Islet of Langerhans (tissue), 1 donor: Measurements from ENCODE around the gene DTNA.

ENCODE experiments used
- FAIRE-seq: peaks from one replicate; lab custom pipeline; 2011; peaks lifted over from hg19 to GRCh38; lab: Jason Lieb, UNC

DTNA gene

DNA sequence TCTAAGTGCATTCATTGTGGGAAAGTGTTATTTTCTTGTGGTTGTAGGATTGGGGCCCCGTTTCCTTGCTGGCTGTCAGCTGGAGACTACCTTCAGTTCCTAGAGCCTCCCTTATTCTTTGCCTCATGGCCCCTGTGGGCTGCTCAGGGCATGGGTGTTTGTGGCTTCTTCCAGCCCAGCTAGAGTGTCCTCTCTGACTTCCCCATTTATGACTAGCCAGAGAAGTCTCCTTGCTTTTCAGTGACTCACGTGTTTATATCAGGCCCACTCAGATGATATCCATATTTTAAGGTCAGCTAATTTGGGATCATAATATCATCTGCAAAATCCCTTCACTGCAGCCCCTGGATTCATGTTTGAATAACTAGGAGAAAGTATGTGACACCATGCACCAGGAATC, 62.8 kb downstream of the DTNA start:
- no peak for FAIRE-seq

- no peak for FAIRE-seq
Measured at GRCh38 chr18:34773378-34773777, 63.3 kb downstream of the DTNA start.

DNA sequence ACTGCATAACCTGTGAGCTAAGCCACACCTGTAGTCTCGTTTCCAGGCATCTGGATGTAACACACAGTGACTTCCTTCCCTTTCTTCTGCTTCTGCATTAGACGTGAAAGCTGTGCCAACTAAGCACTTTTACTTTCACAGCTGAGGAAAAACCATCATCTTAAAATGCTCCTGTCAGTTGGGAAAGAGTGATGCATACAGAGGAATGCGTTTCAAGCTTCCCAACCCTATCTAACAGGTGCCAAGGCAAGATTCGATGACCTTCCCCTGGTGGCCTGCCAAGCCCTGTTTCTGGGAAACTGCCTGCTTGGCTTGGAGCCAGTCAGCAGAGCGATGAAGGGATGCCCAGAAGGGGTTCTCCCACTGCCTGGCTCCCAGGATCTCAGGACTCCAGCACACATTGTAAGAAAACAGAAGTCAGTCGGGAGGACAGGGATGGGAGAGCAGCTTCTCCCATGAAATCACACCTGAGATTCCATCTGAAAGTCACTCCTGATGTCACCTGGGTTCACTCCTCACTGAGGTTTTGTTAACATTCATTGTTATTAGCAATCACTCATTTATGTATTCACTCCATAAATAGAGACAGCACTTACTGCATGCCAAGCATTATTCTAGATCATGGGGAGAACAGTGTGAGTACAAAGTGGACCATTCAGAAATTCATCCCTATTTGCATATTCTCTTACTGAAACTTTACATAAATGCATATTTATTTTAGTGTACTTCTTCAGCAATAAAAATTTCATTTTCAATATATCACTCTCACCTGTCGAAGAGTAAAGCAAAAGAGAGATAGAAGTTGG, 64.1 kb downstream of the DTNA start:
- FAIRE-seq = peak; percentile 87

- no peak for FAIRE-seq
Measured at GRCh38 chr18:34775461-34775860, 65.4 kb downstream of the DTNA start.

- no peak for FAIRE-seq
Measured at GRCh38 chr18:34779112-34779511, 69.0 kb downstream of the DTNA start.

- no peak for FAIRE-seq
Measured at GRCh38 chr18:34780856-34781255, 70.8 kb downstream of the DTNA start.

DNA sequence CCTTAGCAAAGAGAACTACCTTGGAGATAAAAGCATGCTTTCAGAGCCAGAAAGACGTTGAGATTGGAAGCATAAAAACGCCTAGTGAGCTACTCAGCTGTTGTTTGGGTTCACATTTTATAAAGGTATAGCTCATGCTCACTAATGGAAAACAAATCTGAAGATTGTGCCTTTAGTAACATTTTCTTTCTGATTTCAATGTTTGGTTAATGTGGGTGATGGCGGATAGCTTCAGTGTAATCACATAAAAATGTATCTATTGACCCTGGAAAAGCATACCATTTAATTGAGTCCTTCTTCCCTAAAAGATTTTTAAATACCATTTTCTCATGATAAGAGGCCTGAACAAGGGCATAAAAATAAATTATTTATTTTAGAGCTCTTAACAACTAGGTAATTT, 73.4 kb downstream of the DTNA start:
- FAIRE-seq = no peak

DNA sequence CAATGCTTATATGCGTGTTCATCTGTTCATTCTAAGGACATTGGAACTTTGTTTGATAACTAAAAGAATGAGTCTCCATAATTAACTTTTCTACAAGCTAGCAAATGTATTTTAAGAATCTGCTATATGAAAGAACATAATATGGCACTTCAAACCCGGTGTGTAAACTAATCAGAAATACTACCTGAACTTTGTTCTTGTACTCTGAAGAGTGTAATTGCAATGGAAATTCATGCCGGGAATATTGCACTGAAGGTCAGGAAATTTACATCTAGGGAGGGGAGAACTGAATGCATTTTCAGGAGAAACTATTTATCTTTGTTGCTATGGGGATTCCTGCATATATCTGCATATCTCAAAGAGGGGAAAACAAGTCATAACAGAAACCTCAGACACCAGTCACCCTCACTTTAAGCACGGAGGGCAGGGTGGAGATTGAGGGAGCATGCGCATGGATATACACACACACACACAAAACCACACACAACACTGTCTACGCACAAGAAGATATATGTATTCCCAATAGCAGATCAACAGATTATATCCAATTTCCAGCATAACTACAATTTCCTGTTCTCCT, 76.2 kb downstream of the DTNA start:
- FAIRE-seq = no peak

DNA sequence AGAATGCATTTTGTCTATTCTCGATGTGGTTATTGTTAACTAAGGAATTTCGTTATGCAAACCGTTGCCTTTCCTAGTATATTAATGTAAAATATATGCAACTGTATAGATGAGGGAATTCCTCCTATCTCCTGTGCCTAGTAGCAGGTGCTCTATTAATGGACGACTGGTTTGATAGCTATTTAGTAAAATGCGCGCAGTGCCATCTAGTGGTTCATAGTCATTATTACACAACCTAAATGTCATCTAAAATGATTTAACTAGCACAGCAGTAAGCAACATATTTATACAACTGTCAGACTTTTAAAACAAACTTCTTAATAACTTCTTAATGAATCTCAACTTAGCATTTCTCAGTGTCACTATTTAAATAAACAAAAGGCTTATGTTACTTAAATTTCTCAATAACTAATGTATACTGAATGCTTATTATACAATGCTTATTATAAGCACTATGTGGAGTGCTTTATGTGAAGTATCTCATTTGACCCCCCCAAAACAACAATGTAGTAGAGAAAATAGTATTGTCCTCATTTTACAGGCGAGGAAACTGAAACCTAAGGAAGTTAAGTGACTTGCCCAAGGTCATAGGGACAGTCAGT, 77.9 kb downstream of the DTNA start:
- FAIRE-seq = peak; percentile 100

DNA sequence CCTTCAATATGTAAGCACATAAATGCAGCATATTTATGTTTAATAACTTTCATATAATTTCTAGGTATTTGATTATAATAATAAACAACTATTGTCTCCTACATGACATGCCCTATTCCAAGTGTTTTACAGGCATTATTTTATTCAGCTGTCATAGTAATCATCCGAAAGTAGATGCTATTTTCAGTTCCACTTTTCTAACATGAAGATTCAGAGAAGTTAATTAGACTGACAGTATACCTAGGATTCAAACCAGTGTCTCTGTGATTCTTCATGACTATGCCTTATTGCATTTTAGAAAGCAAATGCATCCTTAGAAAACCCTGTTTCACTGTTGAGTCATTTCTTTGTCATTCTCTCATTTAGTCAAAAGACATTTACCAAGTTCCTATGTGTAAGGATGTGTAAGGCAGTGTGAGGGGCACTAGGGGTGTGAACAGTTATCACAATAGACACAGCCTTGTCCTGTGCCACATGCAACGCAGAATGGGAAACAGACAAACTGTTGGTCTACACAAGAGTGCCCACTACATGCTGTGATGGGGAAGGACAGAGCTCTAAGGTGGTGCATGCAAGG, 79.8 kb downstream of the DTNA start:
- no peak for FAIRE-seq

GRCh38 chr18:34794348-34794747, 84.2 kb downstream of the DTNA start:
- no peak for FAIRE-seq

DNA sequence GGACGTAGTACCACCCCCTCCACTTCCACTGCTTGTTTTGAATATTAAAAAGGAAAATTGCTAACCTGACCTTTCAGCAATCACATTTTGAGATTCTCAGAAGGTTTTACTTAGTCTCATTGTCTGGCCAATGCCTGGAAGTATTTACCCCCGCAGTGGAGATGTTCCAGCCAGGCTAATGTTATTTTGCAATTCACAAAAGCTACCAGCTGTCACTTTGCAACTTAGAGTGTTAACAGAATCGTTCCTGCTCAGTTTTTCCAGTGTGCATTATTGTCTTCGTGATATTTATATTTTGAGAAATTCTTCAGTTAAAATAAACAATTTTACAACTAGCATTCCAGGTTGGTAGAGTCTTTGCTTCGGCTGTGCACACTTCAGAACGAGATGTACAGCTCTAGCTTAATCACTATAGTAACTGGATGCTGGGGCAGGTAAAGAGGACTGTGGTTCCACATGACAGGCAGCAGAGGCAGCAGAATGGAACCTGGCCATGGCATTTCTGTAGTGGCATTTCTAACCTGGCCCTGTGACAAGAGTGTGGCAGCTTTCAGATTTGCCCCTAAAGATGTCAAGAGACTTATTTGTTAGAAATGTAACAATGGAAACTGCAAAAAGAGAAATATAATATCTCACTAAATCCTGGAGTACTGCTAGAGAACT, 85.1 kb downstream of the DTNA start:
- peak; percentile 84 for FAIRE-seq

GRCh38 chr18:34796035-34796657, 86.0 kb downstream of the DTNA start:
- no peak for FAIRE-seq

DNA sequence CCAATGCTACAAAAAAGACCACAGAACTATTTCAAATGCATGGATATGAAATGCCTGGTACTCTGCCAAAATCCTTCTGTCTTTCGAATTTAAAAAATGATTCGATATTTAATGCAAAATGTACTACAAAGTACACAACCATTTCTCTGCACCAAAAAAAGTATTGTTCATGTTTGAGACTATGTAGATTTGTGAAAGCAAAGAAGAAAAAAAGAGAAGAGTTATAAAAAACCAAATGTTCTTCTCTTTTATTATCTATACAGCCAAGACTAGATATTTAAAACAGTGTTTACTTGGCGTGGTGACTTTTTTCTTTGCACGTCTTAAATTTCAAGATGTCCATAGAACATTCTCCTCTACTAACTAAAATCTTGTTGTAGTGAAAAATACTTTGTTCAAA, 89.2 kb downstream of the DTNA start:
- FAIRE-seq = peak; percentile 9

- FAIRE-seq = no peak
Measured at GRCh38 chr18:34800381-34800780, 90.3 kb downstream of the DTNA start.

GRCh38 chr18:34801774-34802173, 91.7 kb downstream of the DTNA start:
- FAIRE-seq = no peak

DNA sequence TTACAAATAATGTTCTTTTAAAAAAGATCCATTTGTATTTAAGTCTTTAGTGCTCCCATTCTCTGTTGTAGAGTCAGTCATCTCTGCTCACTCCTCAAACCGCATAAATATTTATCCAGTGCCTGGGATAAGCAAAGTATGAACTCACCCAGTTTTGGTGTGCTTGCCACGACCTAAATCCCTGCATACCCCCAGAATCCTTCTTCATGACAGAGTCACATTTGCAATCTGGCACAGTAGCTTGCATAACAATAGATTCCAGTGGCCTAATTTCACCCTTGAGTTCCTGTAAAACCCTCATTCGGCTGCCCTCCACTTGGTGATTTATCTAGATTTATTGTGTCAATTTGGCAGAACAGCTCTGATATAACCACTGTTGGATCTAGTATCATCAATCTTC, 92.9 kb downstream of the DTNA start:
- no peak for FAIRE-seq

DNA sequence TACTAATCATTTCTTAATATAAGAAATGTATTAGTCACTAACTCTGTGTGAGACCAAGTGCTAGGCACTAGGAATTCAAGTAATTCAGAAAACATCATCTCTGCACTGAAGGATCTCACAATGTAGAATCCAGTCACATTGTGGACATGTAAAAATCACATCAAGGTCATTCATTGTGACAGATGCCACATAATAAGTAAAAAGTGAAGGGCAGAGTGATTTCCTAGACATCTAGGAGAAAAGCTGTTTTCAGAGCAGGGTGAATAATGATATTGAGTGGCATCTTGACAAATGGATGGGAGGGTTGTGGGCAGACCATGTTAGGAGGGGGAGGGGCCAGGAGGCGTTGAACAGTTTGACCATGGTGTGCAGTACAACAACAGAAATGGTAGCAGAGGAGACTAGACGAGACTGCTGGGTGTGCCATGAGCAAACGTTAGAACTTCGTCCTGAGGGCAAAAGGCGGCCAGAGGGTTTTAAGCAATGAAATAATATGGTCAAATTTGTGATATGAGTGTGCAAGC, 93.8 kb downstream of the DTNA start:
- no peak for FAIRE-seq

- no peak for FAIRE-seq
Measured at GRCh38 chr18:34805103-34805877, 95.2 kb downstream of the DTNA start.

- no peak for FAIRE-seq
Measured at GRCh38 chr18:34805878-34806351, 95.8 kb downstream of the DTNA start.

GRCh38 chr18:34806527-34806926, 96.4 kb downstream of the DTNA start:
- FAIRE-seq = no peak
